HG03558 (cell line): Measurements from ENCODE around the gene PSMB5.

Source experiments
- ATAC-seq: cut with Tn5 transposase; IDR thresholded peaks from one replicate; pipeline ENCODE4 v1.9.1; 2021; ENCODE audit warnings: moderate number of reproducible peaks; ENCODE audit not compliant: unreplicated experiment; ENCODE audit errors: extremely low read depth

The PSMB5 gene

DNA sequence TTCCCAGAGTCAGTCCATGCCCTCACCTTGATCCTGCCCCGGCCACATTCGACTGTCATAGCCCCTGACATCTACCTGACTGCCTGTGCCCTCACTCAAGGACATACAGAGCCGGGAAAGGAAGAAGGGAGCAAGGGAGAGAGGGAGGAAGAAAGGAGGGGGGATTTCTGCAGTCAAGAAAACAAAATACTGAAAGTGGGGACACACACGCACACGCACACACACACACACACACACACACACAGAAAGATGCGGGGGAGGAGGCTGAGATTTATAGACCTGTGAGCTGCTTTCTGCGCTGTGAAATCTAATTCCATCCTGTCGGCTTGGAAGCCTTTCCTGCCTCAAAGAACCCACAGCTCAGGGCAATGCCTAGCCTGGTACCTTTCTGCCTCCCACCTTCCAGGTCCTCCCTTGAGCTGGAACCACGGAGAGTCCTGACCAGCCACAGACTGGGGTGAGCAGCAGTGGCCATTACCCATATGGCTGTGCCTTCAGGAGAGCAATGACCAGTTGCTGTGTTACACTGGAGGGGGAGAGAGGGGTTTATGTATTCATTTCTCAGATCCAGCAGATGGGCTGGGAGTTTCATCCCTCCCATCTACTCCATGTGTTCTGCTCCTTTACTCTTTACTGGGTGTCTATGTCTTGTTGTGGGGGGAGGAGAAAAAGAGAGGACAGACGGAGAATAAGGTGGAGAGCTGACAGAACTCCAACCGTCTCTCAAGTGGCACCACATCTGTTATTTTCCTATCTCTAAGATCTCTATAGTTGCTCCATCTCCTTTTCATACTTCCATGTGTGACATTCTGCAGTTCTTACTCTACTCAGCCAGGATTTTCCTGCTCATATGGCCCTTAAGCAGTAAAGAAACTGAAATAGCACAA, 37.7 kb downstream of the PSMB5 start:
- no peak for ATAC-seq

DNA sequence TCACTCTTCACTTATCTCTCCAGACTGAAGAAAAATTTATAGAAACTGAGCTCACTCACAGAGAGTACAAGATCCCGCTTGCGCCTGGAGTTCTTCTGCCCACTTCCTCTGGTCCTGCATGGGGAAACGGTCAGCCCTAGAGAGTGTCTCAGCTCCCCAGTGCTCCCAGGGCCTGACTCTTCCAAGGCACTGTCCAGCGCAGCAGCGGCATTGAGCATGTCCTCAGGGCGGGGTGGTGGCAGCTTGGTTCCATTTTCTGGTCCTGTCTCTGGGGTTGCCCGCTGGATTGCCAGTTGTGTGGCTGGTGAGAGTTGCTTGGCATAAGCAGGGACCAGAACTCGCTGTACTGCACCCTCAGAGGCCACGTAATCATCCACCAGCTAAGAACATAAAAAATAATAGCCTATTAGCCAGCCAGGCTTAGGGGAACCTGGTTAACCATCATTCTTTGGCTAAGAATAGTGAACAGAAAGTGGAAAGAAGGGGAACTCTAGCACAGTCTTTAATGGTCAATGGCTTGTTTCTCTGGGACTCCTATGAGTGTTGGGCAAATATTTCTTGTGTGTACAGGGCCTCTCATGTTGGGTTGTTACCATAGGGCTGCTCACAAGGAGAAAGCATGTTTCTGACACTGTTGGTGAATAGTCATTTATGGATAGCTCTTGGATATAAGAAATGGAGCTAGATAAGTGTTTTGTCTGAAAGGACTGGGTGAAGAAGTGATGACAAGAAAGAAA, 38.6 kb downstream of the PSMB5 start:
- ATAC-seq, result no peak

DNA sequence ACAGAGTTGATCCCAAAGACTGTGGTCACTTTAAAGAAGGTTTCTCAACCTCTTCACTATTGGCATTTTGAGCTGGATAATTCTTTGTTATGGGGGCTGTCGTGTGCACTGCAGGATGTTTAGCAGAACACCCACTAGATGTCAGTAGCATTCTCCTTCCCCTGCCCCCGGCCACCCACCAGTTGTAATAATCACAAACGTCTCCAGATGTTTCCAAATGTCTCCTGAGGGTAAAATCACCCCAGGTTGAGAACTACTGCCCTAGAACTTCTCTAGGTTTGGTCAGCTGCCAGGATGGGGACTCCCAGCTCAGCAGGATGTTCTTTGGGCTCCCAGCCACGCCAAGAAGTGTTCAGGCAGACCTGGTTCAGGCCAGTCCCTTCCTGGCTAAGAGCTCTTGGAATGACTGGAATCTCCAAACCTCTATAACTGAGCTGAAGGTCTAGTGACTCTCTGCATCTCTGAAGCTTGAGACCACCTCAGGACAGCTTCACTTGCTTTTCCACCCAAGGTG, 39.9 kb downstream of the PSMB5 start:
- ATAC-seq, result no peak

DNA sequence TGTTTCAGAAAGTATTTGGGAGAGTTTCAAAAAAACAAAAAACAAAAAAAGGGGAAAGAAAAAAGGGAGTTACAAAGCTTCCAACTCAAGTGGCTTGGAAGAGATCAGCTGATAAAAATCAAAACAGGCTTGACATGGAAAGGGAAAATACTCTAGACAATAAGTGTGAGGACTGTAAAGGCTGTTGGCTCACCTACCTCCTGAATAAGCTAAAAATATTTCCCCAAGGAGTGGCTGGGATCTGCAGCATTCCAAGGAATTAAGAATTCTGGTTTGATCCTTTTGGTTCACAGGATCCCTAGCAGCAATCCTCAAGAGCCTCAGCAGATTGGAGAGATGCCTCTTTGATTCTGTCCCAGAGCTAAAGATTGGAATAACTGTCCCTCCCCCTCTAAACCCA, 41.2 kb downstream of the PSMB5 start:
- ATAC-seq, result no peak

DNA sequence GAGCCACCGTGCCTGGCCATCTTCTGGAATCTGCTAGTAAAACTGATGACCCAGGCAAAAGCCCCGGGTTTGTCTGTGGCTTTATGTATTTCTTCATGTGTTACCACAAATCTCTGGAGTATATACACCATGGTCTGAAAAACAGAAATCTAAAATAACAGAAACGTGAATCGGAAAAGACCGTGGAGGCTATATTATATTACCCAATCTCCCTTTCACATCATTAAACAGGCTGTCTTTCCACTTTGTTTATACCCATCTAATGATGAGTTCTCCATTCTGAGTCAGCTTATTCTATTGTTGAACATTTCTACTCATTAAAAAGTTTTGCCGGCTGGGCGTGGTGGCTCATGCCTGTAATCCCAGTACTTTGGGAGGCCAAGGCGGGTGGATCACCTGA, 42.8 kb downstream of the PSMB5 start:
- ATAC-seq, result no peak

DNA sequence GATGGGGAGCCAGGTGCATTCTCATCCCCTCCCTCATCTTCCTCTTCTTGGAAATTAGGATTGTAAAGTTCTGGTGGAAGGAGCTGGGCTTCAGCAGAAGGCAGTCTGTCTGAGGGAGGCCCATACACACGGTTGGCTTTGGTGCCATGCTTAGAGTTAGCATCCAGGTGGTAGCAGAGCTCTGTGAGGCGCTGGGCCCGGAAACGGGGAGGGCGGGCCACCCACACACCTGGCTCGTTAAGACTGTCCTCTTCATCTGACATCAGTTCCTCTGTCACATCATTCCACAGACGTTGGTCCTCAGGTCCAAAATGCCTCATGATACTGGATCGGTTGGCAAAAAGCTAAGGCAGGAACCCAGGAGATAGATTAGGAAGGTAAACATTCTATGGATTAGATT, 47.4 kb downstream of the PSMB5 start:
- ATAC-seq, result no peak

DNA sequence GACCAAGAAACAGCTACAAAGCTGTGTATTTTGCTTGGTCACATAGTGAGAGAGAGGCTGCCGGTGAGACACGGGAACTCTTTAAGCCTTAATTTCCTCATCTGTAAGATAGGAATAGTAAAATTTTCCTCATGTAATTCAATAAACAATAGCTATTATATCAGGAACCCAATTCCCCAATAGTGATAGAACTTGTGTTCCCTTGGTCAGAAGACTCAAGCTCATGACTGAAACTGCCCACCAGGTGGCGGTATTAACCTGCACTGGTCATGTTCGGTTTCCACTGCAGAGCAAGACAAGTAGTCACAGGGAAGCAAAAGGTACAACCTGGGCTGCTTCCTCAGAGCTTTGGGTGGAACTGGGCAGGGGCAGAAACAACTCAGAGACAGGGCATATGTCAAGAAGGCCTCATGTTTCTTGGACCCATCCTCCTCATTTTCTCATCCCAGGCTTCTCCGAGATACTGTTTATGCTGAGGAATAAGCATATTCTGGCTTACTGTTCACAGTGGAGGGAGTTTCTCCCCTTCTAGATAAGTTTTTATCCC, 48.1 kb downstream of the PSMB5 start:
- ATAC-seq, result peak; percentile 46

DNA sequence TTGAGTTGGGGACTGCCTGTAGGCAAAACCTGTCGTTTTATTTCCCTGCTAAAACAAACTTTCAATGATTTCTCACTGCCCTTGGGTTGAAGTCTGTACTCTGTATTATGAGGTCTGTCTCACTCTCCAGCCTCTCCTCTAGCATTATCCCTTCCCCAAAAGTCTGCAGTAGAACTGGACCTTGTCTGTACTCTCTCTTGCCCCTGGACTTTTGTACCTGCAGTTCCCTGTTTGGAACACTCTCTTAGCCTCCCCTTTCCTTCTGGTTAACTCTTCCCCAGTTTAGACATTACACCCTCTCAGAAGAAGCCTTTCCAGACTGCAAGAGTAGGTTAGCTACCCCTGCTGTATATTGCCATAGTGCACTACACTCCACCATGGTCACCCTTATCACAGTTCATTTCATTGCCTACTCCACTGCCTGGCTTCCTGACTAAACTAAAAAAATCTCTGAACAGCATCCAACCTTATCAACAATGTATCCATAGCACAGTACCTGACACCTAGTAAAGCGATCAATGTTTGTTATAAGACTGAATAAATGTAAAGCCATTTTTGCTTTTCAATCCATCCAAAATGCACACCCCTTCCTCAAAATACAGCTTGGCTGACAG, 48.7 kb downstream of the PSMB5 start:
- ATAC-seq, result no peak

DNA sequence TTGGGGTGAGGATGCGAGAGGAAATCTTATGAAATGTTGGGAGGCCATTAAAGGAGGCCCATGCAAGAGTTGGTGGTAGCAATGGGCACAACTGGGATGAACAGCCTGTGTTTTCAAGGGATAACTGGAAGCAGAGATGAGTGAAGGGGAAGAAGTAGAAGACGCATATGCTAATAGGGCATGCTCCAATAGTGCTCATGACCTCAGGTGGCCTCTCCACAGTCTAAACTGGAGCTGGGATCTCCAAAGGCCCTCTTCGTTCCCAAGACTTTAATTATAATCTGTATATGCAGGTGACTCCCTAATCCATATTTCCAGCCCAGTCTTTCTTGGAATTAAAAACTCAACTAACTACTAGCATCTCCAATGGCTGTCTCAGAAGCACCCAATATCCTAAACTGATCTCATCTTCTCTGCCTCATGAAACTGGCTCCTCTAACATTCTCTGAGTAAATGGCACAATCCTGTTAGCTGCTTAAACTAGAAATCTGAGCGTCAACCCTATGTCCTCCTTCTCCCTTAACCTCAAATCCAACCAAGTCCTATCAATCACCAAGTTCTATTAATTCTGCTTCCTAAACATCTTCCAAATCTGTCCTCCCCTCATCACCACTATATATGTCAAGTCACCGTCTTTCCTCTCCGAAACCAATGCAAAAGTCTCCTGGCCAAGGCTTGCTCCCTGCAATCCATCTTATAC, 49.6 kb downstream of the PSMB5 start:
- no peak for ATAC-seq

DNA sequence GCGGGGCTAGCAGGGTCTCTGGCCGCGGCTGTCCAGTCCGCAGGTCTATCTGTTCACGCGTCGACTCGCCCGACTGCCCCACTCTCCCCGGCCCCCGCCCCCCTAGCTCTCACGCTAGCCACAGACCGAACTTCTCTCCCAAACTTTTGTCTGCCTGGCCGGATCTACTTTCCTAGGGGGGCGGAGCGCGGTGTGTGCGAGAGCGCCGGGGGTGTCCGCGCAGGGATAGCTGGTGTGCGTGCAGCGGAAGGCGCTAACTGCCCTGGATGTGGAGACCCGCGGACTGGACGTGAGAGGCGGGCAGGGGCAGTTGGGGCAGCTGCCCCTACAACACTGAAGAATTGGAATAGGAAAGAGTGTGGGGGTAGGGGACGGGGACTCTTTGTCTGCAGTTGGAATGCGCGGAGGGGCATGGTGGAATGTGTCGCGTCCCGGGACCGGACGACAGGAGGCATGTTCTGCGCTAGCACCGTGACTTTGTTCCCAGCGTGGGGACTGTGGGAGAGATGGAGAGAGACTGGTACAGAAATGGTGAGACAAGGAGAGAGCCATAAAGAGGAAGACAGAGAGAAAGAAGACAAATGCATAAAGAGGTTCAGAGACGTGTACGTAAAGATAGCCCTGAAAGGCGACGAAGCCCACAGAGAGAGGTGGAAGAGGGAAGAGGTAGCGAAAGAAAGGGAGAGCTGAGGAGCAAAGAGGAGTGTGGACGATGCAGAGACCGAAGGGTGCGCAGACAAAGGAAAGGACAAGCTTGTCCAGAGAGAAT, 52.0 kb downstream of the PSMB5 start, which contains the start of gene AJUBA:
Gene AJUBA, minus strand, starts transcription at position 75 of the 769 bp plus-strand sequence. CDS start 285 bp downstream, outside the sequence.
- no peak for ATAC-seq

DNA sequence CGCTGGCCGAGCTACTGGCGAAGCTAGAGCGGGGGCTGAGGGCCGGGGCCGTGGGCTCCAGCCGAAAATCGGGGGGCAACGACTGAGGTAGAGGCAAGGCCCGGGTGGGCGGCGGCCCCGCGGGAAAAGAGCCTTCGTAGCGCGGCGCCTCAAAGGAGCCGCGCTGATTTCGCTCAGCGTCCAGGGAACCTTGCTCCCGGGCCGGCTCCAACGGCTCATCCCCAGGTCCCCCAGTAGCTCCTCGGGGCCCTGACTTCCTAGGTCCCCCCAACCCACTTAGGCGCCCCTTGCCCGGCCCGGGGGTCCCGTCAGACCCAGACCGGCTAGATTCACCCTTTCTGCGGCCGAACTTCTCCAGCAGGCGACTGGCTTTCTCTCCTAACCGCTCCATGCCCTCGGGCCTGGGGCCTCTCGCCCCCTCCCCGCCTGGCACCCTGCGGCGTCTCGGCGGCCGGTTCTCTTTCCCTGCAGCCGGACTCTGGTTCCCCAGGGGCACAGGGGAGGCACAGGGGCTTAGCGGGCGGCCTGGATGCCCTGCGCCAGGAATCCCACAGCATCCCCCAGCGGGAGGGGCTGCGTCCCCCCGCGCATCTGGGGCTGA, 52.7 kb downstream of the PSMB5 start:
- ATAC-seq, result no peak

DNA sequence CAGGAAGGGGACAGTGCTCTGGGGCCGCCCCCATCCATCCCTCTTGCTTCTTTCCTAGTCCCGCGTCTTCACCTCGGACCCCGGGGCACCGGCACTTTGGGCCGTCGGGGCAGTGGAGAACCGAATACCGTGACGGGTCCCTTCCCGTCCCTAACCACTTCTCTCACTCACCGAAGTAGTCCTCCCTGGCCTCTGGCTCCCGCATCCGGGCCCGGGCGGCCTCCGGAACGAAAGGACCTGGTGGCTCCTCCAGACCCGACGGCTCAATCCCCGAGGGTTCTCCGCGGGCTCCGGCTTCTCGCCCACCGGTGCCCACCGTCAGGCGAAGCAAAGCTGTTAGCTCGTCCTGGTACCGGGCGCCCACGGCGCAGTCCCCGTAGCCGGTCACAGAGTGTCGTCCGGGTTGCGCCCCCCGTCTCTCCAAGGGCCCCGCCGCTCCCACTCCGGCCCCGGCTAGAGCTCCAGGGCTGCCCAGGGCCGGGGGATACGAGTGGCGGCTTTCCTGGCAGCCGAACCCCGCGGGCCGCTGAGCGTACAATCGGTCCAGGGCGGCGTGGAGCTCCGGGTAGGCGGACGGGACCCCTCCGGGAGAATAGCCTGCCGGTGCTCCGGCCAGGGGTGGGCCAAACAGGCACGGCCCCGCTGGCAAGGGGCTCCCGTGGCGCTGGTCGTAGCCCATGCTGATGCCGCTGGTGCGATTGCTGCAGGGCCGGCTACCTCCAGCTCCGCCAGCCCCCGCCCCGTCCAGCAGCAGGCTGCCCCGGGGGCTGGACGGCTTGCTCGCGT, 53.4 kb downstream of the PSMB5 start:
- ATAC-seq, result no peak

DNA sequence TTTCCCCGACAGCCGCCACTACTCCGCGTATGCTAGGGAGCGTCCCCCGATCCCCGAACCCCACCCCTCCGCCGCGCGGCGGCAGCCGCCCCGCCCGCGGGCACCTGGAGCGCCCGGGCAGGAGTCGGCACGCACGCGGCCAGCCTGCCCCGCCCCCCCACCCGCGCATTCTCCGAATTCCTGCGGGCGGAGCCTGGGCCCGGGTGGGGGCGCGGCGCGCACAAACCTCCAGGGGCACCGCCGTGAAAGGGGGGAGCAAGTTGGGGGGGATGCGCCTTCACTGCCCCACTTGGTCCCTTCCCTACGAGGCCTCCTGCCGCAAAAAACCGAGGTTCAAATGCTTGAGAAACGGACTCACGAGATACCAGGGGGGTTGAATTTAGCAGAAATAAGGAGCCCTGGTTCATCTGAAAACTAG, 54.0 kb downstream of the PSMB5 start:
- no peak for ATAC-seq

DNA sequence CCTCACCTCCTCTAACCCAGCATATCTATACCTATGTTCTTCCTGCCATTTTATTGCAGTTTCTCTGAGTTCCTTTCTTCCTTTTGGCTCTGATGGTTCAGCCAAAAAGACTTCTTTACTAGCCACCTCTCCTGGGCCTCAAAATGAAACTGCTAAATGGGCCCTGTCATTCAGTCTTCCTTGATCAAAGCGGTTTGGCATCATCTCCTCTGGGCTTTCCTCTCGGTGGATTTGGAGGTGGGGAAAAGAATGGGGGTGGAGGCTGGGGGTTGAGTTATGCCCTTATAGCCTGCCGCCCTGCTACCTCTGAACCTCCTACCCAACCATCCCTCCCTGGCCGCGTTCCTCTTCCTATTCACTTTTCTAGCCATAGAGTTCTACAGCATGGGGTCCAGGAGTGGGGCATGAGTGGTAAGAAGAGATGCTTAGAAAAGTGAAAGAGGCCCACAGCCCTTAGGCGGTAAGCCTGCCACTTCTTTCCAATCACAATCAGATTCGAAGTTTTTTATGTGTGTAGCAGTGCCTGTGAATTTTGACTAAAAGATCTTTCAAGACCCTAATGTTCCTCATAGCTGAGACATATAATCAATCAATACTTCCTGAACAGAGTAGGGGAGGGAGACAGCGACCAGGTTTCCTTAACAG, 54.8 kb downstream of the PSMB5 start:
- ATAC-seq, result no peak

DNA sequence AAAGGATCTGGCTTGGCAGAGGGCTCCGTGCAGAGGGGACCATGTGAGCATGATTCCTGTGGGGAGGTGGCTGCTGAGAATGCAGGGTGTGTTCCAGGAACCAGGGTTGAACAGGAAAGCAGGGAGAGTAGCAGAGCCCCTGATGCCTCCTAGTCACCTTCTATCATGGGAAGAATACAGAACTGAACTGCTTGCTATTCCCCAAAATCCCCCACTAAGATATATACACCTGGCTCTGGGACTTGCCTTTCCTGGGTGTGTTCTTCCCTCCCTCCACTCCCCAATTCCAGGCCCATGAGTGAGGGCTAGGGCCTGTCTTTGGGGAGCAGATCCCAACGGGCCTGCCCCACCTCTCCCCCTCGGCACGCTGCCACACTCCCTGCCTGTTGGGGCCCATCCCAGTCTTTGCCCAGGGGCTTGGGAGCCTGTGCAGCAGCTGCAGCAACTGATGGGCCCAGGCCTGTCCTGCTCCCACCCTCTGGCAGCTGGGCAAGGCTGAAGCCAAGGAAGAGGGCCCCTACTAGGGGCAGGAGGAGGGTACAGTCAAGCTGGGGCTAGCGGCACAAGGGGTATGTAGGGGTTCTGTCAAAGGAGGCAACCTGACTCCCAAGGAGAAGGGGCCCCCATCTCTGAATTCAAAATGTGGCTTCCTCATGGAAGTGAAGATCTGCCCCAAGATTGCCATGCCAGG, 55.6 kb downstream of the PSMB5 start:
- no peak for ATAC-seq

DNA sequence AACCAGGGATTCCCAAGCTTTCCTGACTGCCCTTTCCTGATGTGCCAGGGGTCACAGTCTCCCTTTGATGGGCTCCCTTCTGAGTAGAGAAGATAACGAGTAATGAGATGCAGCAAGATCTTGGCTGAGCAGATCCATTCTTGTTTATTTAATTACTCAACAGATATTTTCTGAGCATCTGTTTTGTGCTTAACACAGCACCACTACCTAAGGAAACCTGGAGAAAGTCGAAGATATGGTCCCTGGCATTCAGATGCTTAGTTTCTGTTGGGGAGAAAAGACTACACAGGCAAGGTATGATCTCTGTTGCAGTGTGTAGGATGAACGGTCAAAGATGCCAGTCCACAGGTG, 56.2 kb downstream of the PSMB5 start:
- ATAC-seq, result no peak
